HepG2 (cell line): ENCODE measurements around the gene CACNA1I. TPM values are rescaled to one million over a fixed set of nuclear protein-coding genes. Genes with fewer than 3 reads are reported as not detected.

ENCODE experiments used
- ATM ChIP-seq: fragments of 450-650 bp; IDR thresholded peaks from 2 replicates; pipeline ENCODE4 v1.7.1; 2017; ENCODE audit warnings: mild to moderate bottlenecking, borderline replicate concordance
- GFI1 ChIP-seq: sonication (generic); formaldehyde crosslinking; IDR thresholded peaks from 2 replicates; pipeline ENCODE4 v1.5.0; 2020; ENCODE audit warnings: missing genetic modification reagents, mild to moderate bottlenecking, borderline replicate concordance
- GTF3A ChIP-seq: sonication (generic); formaldehyde crosslinking; conservative IDR thresholded peaks from 2 replicates; pipeline ENCODE4 v1.4.0; 2020; ENCODE audit warnings: mild to moderate bottlenecking, missing genetic modification reagents
- IKZF5 ChIP-seq: IDR thresholded peaks from 2 replicates; pipeline ENCODE4 v1.6.1; 2018; ENCODE audit warnings: missing genetic modification reagents, mild to moderate bottlenecking, missing compliant biosample characterization
- MXD1 ChIP-seq: sonication (generic); formaldehyde crosslinking; IDR thresholded peaks from 2 replicates; pipeline ENCODE4 v1.4.0; 2020; ENCODE audit warnings: mild to moderate bottlenecking, missing genetic modification reagents
- SIX1 ChIP-seq: sonication (generic); formaldehyde crosslinking; IDR thresholded peaks from 2 replicates; pipeline ENCODE4 v1.4.0; 2020; ENCODE audit warnings: missing genetic modification reagents, borderline replicate concordance
- TFDP1 ChIP-seq: IDR thresholded peaks from 2 replicates; pipeline ENCODE4 v1.6.1; 2016; ENCODE audit warnings: missing compliant biosample characterization, missing genetic modification reagents, borderline replicate concordance
- USF2 ChIP-seq, 2 experiments: sonication (generic) in 1 of 2; formaldehyde crosslinking in 1 of 2; IDR thresholded peaks; 2 replicates each; pipeline versions ENCODE4 v1.5.1 to v1.6.1; 2011 to 2020; ENCODE audit warnings: borderline replicate concordance in 1 of 2, low read depth in 1 of 2, low read length in 1 of 2, mild to moderate bottlenecking in 1 of 2, missing genetic modification reagents in 1 of 2, moderate library complexity in 1 of 2
- ZBTB2 ChIP-seq: sonication (generic); formaldehyde crosslinking; IDR thresholded peaks from 2 replicates; pipeline ENCODE4 v1.8.0; 2022; ENCODE audit warnings: low read depth, missing genetic modification reagents
- ZBTB43 ChIP-seq: sonication (generic); formaldehyde crosslinking; conservative IDR thresholded peaks from 2 replicates; pipeline ENCODE4 v1.4.0; 2020; ENCODE audit warnings: missing genetic modification reagents
- ZNF12 ChIP-seq: sonication (generic); formaldehyde crosslinking; IDR thresholded peaks from 2 replicates; pipeline ENCODE4 v1.5.0; 2020; ENCODE audit warnings: missing genetic modification reagents
- ZNF350 ChIP-seq: sonication (generic); formaldehyde crosslinking; IDR thresholded peaks from 2 replicates; pipeline ENCODE4 v1.4.0; 2020; ENCODE audit warnings: mild to moderate bottlenecking, low read depth, missing genetic modification reagents, borderline replicate concordance
- ZNF800 ChIP-seq: sonication (generic); formaldehyde crosslinking; IDR thresholded peaks from 2 replicates; pipeline ENCODE4 v1.4.0; 2020; ENCODE audit warnings: missing genetic modification reagents
- ZUFSP ChIP-seq: sonication (generic); formaldehyde crosslinking; IDR thresholded peaks from 2 replicates; pipeline ENCODE4 v1.9.0; 2021; ENCODE audit warnings: missing genetic modification reagents, mild to moderate bottlenecking, borderline replicate concordance
- polyA plus RNA-seq, 8 experiments: library from polyadenylated mRNA; depleted of rRNA in 3 of 8; stranded (reverse) in 7 of 8; unstranded in 1 of 8; fragments of >200 nt; fragmentation: Illumina TruSeq in 4 of 8; extraction: Trizol in 4 of 8; gene quantifications; 2 replicates each; pipeline versions ENCODE4 v1.2.1 to v1.2.3, GENCODE V29; 2011 to 2016; ENCODE audit warnings: low read depth in 4 of 8, missing spikeins in 1 of 8, mixed read lengths in 1 of 8; ENCODE audit not compliant: insufficient read depth in 1 of 8
- total RNA-seq, 5 experiments: library from RNA; depleted of rRNA; stranded (reverse); fragments of >200 nt; fragmentation: Illumina TruSeq; extraction: Trizol; gene quantifications; 2 replicates each; pipeline ENCODE4 v1.2.3, GENCODE V29; 2016; ENCODE audit warnings: low read depth in 1 of 5

CACNA1I gene
- total and polyA plus RNA-seq, 2 of the 13 experiments (the other 11 are each of a cell fraction or from before 2014, with no cell fraction given): not detected

- 0 out of 2 replicates have a peak, but pooled peaks have one; percentile 41 for TF ChIP-seq ZNF800
- TF ChIP-seq TFDP1 (CRISPR knock-in tag): peak; percentile 88
- peak; percentile 67; the same call in 1 of the 2 replicates for TF ChIP-seq ZNF350 (CRISPR knock-in tag)
- TF ChIP-seq SIX1: peak; percentile 84; the same call in 1 of the 2 replicates
- no peak for TF ChIP-seq USF2 (IDR thresholded peaks at IDR 0.05; ENCODE audit: low read depth, low read length)
- TF ChIP-seq USF2 (CRISPR knock-in tag; IDR thresholded peaks at IDR 0.05; ENCODE audit: borderline replicate concordance): 0 out of 2 replicates have a peak, but pooled peaks have one; percentile 34
- TF ChIP-seq IKZF5: peak; percentile 70; the same call in 1 of the 2 replicates
- TF ChIP-seq ZNF12 (CRISPR knock-in tag): no peak
- TF ChIP-seq GTF3A (CRISPR knock-in tag): no peak
- TF ChIP-seq ZUFSP (CRISPR knock-in tag): peak; percentile 71; the same call in 1 of the 2 replicates
- peak; percentile 51; the same call in 1 of the 2 replicates for TF ChIP-seq GFI1
- TF ChIP-seq MXD1: peak; percentile 79
- peak; percentile 23; the same call in 1 of the 2 replicates for TF ChIP-seq ZBTB2
- TF ChIP-seq ZBTB43 (CRISPR knock-in tag): peak; percentile 46
- no peak for TF ChIP-seq ATM
Observed at GRCh38 chr22:39532215-39533073, 38.1 kb upstream of the CACNA1I start, which contains the start of gene RPS19BP1 (continued).
